IPS-20b (cell line): ENCODE results near the gene WDR5.

ENCODE experiments used
- H3K27ac ChIP-seq: one replicate; pipeline ENCODE4 v1.5.1; 2013; ENCODE audit warnings: low read length
- H3K27me3 ChIP-seq: 2 replicates; pipeline ENCODE4 v1.6.1; 2013; ENCODE audit warnings: mild to moderate bottlenecking, low read length, inconsistent platforms; ENCODE audit not compliant: insufficient read depth
- H3K36me3 ChIP-seq: 2 replicates; pipeline ENCODE4 v1.6.1; 2013; ENCODE audit warnings: low read depth, mild to moderate bottlenecking, inconsistent platforms, low read length, moderate library complexity; ENCODE audit not compliant: insufficient read depth
- H3K4me1 ChIP-seq: 2 replicates; pipeline ENCODE4 v1.6.1; 2013; ENCODE audit warnings: mild to moderate bottlenecking, control low read depth, inconsistent platforms, low read length, moderate library complexity; ENCODE audit not compliant: insufficient read depth
- H3K4me3 ChIP-seq: 2 replicates; pipeline ENCODE4 v1.5.1; 2013; ENCODE audit warnings: mild to moderate bottlenecking, low read length, inconsistent platforms
- H3K9ac ChIP-seq: 2 replicates; pipeline ENCODE4 v1.6.1; 2013; ENCODE audit warnings: low read depth, mild to moderate bottlenecking, inconsistent platforms, low read length, moderate library complexity
- H3K9me3 ChIP-seq: 2 replicates; pipeline ENCODE4 v1.6.1; 2013; ENCODE audit warnings: mild to moderate bottlenecking, low read depth, low read length, inconsistent platforms; ENCODE audit not compliant: insufficient read depth

Gene WDR5

DNA sequence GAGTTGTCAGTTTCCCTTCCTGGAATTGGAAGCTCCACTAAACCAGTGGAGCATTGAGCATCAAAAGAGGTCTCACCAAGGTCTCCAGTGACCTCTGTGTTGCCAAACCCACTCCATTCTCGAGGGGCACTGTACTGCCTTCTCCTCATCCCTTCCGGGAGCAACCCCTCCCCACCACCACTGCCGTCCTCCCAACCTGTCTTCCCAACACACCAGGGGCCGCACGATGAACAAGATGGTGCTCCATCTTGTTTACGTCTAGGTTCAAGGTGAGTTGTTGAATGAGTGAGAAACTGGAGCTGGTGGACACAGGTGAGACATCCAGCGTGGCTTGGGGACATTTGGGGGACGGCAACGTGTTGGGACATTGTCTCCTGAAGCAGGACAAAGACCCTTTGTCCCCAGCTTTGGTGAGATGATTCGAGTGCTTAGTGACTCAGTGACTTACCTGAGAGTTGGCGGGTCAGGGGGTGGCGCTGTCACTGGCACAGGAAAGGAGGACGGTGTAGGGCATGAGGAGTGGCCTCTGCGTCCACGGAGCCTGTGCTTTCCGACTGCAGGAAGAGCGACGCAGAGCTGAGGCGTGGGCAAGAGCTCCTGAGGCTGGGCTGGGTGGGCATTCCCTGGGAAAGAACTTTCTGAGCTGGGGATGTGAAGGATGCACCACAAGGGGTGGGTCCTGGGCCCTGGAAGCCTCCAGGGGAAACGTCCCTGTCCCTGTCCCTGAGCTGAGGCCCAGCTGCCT, 73.3 kb downstream of the WDR5 start:
- Histone ChIP-seq H3K36me3 (no peaks in the 10 kb centered on the region), H3K9me3 (peaks cover 3% of the 10 kb centered on the region; the same call in 1 of the 2 replicates), H3K27ac (no peak overlapping the region), H3K9ac (no peak overlapping the region), H3K4me1 (no peaks in the 10 kb centered on the region), H3K27me3 (no peaks in the 10 kb centered on the region), H3K4me3 (no peak overlapping the region)
